MM.1S (cell line): ENCODE measurements around the gene SETDB1.

Experiments
- EZH2 ChIP-seq: fragments of 300-600 bp; sonication (generic); optimal IDR thresholded peaks from 2 replicates; pipeline ENCODE3; 2017; ENCODE audit warnings: low read depth, mild to moderate bottlenecking, antibody characterized with exemption, low read length, mixed read lengths
- EZH2phosphoT487 ChIP-seq: fragments of 300-600 bp; sonication (generic); IDR thresholded peaks from 2 replicates; pipeline ENCODE4 v1.6.1; 2018; ENCODE audit warnings: antibody characterized with exemption, low read length
- TF ChIP-seq, protein P1 (sequence below): fragments of 300-600 bp; sonication (generic); IDR thresholded peaks from 2 replicates; pipeline ENCODE4 v1.5.1; 2016; ENCODE audit warnings: antibody characterized with exemption, low read length, mixed read lengths

DNA sequence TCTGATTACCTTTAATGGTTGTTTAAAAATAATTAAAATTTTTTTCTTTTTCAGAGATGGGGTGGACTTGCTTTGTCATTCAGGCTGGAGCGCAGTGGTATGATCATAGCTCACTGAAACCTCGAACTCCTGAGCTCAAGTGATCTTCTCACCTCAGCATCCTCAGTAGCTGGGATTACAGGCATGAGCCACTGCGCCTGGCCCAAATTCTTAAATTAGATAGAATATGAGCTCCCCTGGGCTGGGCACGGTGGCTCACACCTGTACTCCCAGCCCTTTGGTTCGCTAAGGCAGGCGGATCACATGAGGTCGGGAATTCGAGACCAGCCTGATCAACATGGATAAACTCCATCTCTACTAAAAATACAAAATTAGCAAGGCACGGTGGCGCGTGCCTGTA, 31.5 kb downstream of the SETDB1 start:
- TF ChIP-seq, protein P1, sequence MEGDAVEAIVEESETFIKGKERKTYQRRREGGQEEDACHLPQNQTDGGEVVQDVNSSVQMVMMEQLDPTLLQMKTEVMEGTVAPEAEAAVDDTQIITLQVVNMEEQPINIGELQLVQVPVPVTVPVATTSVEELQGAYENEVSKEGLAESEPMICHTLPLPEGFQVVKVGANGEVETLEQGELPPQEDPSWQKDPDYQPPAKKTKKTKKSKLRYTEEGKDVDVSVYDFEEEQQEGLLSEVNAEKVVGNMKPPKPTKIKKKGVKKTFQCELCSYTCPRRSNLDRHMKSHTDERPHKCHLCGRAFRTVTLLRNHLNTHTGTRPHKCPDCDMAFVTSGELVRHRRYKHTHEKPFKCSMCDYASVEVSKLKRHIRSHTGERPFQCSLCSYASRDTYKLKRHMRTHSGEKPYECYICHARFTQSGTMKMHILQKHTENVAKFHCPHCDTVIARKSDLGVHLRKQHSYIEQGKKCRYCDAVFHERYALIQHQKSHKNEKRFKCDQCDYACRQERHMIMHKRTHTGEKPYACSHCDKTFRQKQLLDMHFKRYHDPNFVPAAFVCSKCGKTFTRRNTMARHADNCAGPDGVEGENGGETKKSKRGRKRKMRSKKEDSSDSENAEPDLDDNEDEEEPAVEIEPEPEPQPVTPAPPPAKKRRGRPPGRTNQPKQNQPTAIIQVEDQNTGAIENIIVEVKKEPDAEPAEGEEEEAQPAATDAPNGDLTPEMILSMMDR: no peak
- TF ChIP-seq EZH2 (no peak), EZH2phosphoT487 (no peak)
